HG03571 (cell line): ENCODE results near the gene MT1A.
"Not testable (repeated sequence)": the region's sequence is repeated elsewhere in the genome, so short reads cannot be mapped to it uniquely, and the experiment has no call there.

Experiments
- ATAC-seq: cut with Tn5 transposase; IDR thresholded peaks from one replicate; pipeline ENCODE4 v1.9.1; 2021; ENCODE audit not compliant: unreplicated experiment

The MT1A gene

GRCh38 chr16:56610017-56610608 lies 28.4 kb upstream of the MT1A start:
- no peak for ATAC-seq

GRCh38 chr16:56610609-56611111 lies 27.8 kb upstream of the MT1A start:
- no peak for ATAC-seq

GRCh38 chr16:56611281-56611833 lies 27.1 kb upstream of the MT1A start:
- ATAC-seq: no peak

- ATAC-seq: no peak
Measured at GRCh38 chr16:56613706-56614105, 24.8 kb upstream of the MT1A start.

GRCh38 chr16:56614549-56614991 lies 23.9 kb upstream of the MT1A start:
- no peak for ATAC-seq

- no peak for ATAC-seq
Measured at GRCh38 chr16:56615353-56615752, 23.1 kb upstream of the MT1A start.

- ATAC-seq: no peak
Measured at GRCh38 chr16:56616608-56617211, 21.8 kb upstream of the MT1A start.

GRCh38 chr16:56617212-56618085 lies 21.0 kb upstream of the MT1A start:
- ATAC-seq: no peak

GRCh38 chr16:56618138-56618537 lies 20.3 kb upstream of the MT1A start:
- no peak for ATAC-seq

GRCh38 chr16:56620339-56620897 lies 18.0 kb upstream of the MT1A start:
- ATAC-seq: no peak

GRCh38 chr16:56621665-56622445 lies 16.6 kb upstream of the MT1A start:
- ATAC-seq: not testable (repeated sequence)

- not testable (repeated sequence) for ATAC-seq
Measured at GRCh38 chr16:56623184-56623583, 15.3 kb upstream of the MT1A start.

GRCh38 chr16:56623637-56624036 lies 14.8 kb upstream of the MT1A start:
- no peak for ATAC-seq

- ATAC-seq: no peak
Measured at GRCh38 chr16:56625140-56625942, 13.1 kb upstream of the MT1A start, which contains the start of gene MT1E. Gene MT1E (plus strand): TSS chr16:56625781. CDS start chr16:56625852, 71 bp downstream.

GRCh38 chr16:56625943-56626654 lies 12.4 kb upstream of the MT1A start:
- ATAC-seq: no peak

GRCh38 chr16:56626685-56627084 lies 11.8 kb upstream of the MT1A start:
- ATAC-seq: no peak

- no peak for ATAC-seq
Measured at GRCh38 chr16:56628486-56629350, 9.7 kb upstream of the MT1A start.

GRCh38 chr16:56629531-56629930 lies 8.9 kb upstream of the MT1A start:
- no peak for ATAC-seq
